ENCODE measurements around the gene CNTNAP4. TPM values are rescaled to one million over a fixed set of nuclear protein-coding genes. Genes with fewer than 3 reads are reported as not detected.

Gene CNTNAP4
- total and polyA plus RNA-seq, 2 of the 8 experiments (the other 6 are each of a cell fraction or from before 2014, with no cell fraction given): not detected

DNA sequence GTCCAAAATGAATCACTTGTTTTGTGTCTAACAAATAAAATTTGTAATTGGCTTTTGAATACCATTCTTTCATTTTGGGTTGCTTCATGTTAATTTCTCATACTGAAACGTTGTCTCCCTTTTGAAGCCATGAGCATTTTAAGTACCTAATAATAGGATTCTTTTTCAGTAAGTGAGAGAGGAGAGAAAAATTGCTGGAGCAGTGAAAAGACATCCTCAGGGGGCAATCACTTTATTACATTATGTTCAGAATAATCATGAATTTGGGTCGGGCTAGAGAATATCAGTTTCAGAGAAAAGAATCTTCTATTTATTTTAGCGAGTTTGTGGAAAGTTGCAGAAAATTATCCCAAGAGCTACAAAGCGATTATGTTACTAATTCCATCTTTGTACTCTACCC is 96.8 kb downstream of the CNTNAP4 start (continued):
- no peak for TF ChIP-seq CBX8 (IDR thresholded peaks at IDR 0.05; ENCODE audit: borderline replicate concordance, low read depth, low read length)
